GM10248 (cell line): ENCODE measurements around the gene DAB2IP.
"Not testable (repeated sequence)": the region's sequence is repeated elsewhere in the genome, so short reads cannot be mapped to it uniquely, and the experiment has no call there.

Experiments used
- CTCF ChIA-PET: fragments of 300-600 bp; sonication (Branson Sonifier 250); formaldehyde crosslinking; extraction: SDS; loops from one replicate; lab custom pipeline; 2021; ENCODE audit warnings: antibody characterized with exemption; lab: Yijun Ruan, JAX
- POLR2A ChIA-PET: fragments of 350-650 bp; sonication (Branson Sonifier 250); formaldehyde crosslinking; extraction: SDS; loops from one replicate; lab custom pipeline; 2020; ENCODE audit warnings: antibody characterized with exemption; lab: Yijun Ruan, JAX
- DNase-seq: peaks from one replicate; pipeline ENCODE4 v3.0.0; 2012; ENCODE audit errors: extremely low spot score
- TF ChIP-seq, protein P1 (sequence below): IDR thresholded peaks from 2 replicates; pipeline ENCODE4 v1.5.1; 2012; ENCODE audit warnings: mild to moderate bottlenecking, low read depth; ENCODE audit errors: extremely low read depth, missing control alignments, control extremely low read depth

The DAB2IP gene

DNA sequence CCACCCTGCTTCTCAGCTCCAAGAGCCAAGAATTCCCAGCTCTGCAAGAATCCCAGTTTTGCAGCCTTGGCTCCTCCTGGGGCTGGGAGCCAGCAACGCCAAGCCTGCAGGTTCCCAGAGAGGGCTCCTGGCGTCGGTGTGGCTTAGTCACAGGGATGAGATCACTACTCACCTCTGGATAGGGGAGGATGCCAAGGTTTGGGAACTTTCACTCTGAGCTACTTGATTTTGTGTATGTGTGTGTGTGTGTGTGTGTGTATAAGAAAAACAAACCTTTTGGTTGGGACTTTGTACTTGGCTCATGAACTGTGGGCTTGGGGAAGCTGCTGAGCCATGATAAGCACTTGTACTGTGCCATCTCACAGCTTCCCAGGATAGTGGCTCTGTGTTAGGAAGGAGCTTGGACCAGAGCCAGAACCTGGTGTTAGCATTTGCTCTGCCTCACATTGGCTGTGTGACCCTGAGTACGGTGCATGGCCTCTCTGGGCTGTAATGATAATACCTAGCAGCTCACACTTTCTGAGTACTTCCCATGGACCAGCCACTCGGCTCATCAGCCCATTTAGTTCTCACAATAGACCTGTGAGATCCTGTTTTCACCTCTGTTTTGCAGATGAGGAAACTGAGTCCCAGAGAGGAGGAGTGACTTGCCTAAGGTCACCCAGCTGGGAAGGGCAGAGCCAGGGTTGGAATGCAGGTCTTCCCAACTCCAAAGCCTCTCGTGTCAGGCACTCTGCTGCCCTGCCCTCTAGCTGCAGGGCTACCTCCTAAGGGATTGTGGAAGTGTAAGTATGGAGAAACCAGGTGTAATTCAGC lies 41.4 kb upstream of the DAB2IP start:
- ChIA-PET CTCF (interaction anchor here (1.0 kb wide), 2 partner anchors 10 to 64 kb away, joined by 3 to 4 read pairs; no protein-coding TSS in a partner anchor), POLR2A (no interaction called here)
- TF ChIP-seq, protein P1, sequence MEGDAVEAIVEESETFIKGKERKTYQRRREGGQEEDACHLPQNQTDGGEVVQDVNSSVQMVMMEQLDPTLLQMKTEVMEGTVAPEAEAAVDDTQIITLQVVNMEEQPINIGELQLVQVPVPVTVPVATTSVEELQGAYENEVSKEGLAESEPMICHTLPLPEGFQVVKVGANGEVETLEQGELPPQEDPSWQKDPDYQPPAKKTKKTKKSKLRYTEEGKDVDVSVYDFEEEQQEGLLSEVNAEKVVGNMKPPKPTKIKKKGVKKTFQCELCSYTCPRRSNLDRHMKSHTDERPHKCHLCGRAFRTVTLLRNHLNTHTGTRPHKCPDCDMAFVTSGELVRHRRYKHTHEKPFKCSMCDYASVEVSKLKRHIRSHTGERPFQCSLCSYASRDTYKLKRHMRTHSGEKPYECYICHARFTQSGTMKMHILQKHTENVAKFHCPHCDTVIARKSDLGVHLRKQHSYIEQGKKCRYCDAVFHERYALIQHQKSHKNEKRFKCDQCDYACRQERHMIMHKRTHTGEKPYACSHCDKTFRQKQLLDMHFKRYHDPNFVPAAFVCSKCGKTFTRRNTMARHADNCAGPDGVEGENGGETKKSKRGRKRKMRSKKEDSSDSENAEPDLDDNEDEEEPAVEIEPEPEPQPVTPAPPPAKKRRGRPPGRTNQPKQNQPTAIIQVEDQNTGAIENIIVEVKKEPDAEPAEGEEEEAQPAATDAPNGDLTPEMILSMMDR = no peak
- DNase-seq = no peak

DNA sequence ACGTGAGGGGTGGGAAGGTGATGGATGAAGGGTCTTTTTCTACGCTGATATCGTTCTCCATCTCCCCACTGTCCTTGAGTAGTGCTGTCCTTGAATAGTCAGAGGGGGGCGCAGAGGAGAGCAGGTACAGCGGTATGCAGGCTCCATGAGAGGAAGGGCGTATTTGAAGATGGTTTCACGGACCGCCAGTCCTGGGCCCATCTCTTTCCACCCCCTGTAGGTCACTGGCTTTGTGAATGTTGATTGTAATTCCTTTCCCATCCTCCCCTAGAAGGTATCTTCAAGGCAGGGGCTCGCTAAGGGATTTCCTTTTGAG lies 40.8 kb upstream of the DAB2IP start:
- DNase-seq = no peak
- ChIA-PET POLR2A (no interaction called here), CTCF (no interaction called here)
- TF ChIP-seq, protein P1 = no peak

DNA sequence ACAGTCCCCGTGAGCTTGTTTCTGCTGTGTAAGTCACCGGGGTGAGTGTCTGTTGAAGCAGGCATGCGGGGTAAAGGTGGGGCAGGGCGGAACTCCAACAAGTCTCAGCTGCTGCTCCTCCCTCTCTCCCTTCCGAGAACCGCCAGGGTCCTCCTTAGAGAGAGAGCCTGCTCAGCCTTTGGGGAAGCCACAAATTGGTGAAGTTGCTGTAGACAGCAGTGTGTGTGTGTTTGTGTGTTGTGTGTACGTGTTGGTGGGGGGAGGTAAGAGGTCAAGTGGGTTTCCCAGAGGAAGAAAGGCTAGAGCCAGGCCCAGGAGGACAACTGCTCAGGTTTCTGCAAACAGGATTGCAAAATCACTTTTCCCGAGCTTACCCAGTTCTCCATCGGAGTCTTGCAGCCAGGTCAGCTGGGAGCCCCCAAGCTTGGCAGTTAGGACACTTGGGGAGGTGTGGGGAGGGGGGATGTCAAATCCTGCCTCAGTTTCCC lies 38.9 kb upstream of the DAB2IP start:
- ChIA-PET POLR2A (no interaction called here), CTCF (no interaction called here)
- DNase-seq = no peak
- TF ChIP-seq, protein P1 = no peak

GRCh38 chr9:121613009-121613752 lies 38.3 kb upstream of the DAB2IP start:
- DNase-seq = no peak

DNA sequence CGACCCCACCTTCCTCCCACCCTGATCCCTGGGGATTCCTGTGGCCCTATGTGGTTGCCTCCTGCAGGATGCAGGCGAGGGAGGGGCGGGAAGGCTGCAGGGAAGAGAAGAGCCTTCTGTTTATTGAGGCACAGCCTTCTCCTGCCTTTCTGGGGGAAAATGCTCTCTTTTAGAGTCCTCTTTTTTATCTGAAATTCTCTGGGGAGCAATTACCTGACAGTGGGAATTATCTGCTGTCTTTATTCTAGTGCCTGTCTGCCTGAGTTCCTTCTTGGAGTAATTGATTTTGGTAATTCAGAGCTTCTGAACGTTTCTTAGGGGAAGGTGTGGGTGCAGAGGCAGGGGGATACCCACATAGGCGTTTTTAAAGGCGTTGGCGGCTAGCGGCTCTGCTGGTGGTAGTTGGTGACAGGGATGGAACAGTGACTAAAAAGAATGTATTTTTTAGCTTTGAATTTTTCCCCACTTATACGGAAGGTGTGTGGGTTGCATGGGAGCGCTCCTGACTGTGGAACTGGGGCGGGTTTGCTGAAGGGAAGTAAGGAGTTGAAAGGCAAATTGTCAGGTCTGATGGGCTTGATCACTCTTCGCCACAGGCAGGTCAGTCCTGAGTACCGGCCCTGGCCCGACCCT lies 35.2 kb upstream of the DAB2IP start:
- no peak for DNase-seq
- POLR2A ChIA-PET = no interaction called here
- CTCF ChIA-PET = no interaction called here
- TF ChIP-seq, protein P1 = no peak

More at GRCh38 chr9:121613009-121613752, 38.3 kb upstream of the DAB2IP start:
- ChIA-PET POLR2A (no interaction called here), CTCF (no interaction called here)
- TF ChIP-seq, protein P1 = no peak

GRCh38 chr9:121618504-121618903 lies 32.9 kb upstream of the DAB2IP start:
- ChIA-PET CTCF (interaction anchor here (1.5 kb wide), 1 partner anchor 51 kb away, joined by 4 read pairs; no protein-coding TSS in a partner anchor), POLR2A (no interaction called here)
- no peak for DNase-seq
- TF ChIP-seq, protein P1 = no peak

GRCh38 chr9:121618910-121619309 lies 32.5 kb upstream of the DAB2IP start:
- POLR2A ChIA-PET, DNase-seq: not testable (repeated sequence)
- CTCF ChIA-PET = interaction anchor here (1.5 to 1.7 kb wide), 2 partner anchors 9 to 51 kb away, joined by 4 read pairs; no protein-coding TSS in a partner anchor
